Epithelial cell of proximal tubule (primary cell): ENCODE measurements around the gene SARDH. TPM values are rescaled to one million over a fixed set of nuclear protein-coding genes. Genes with fewer than 3 reads are reported as not detected.
A peak's percentile ranks its signal among the peaks of the same experiment; 100 is the strongest.

ENCODE experiments used
- DNase-seq: peaks from one replicate; pipeline ENCODE4 v3.0.0-alpha.2; 2011; ENCODE audit warnings: low read depth
- H3K4me3 ChIP-seq: 2 replicates; pipeline ENCODE4 v1.5.1; 2011; ENCODE audit warnings: low read depth, mild to moderate bottlenecking, low read length
- CTCF ChIP-seq: conservative IDR thresholded peaks from 2 replicates; pipeline ENCODE4 v1.5.1; 2012; ENCODE audit warnings: low read depth, mild to moderate bottlenecking, low read length
- total RNA-seq: library from RNA; depleted of rRNA; stranded (reverse); fragments of >200 nt; gene quantifications from 2 replicates; pipeline ENCODE4 v1.2.3, GENCODE V29; 2015

SARDH gene
- total RNA-seq, 1 donor from 2014 or later = 0.92 TPM

- H3K4me3 ChIP-seq = no peak overlapping the region
- no peak for DNase-seq
- TF ChIP-seq CTCF = no peak
These were observed 46.8 kb upstream of the SARDH start for GRCh38 chr9:133784731-133785561.

- no peak for TF ChIP-seq CTCF
- no peak for DNase-seq
- no peak overlapping the region for H3K4me3 ChIP-seq
These were observed 45.2 kb upstream of the SARDH start for GRCh38 chr9:133783331-133783731.

- no peak for DNase-seq
- TF ChIP-seq CTCF = peak; percentile 84
- no peak overlapping the region for H3K4me3 ChIP-seq
These were observed 44.3 kb upstream of the SARDH start for GRCh38 chr9:133782157-133783130.

GRCh38 chr9:133781828-133782135, 43.6 kb upstream of the SARDH start:
- H3K4me3 ChIP-seq = no peak overlapping the region
- no peak for DNase-seq
- no peak for TF ChIP-seq CTCF

- no peak for DNase-seq
- H3K4me3 ChIP-seq = no peak overlapping the region
- no peak for TF ChIP-seq CTCF
These were observed 43.0 kb upstream of the SARDH start for GRCh38 chr9:133780962-133781827.

- DNase-seq = no peak
- H3K4me3 ChIP-seq = no peak overlapping the region
- TF ChIP-seq CTCF = no peak
These were observed 42.3 kb upstream of the SARDH start for GRCh38 chr9:133780404-133780945.
